HepG2 (cell line): ENCODE measurements around the gene SLC28A1. TPM values are rescaled to one million over a fixed set of nuclear protein-coding genes. Genes with fewer than 3 reads are reported as not detected.

Experiments
- CENPT ChIP-seq: sonication (generic); formaldehyde crosslinking; IDR thresholded peaks from 2 replicates; pipeline ENCODE4 v1.8.0; 2022; ENCODE audit warnings: low read depth, mild to moderate bottlenecking, moderate library complexity, missing genetic modification reagents
- HDAC6 ChIP-seq: fragments of 200-600 bp; sonication (generic); IDR thresholded peaks from 2 replicates; pipeline ENCODE4 v1.7.0; 2017; ENCODE audit warnings: mild to moderate bottlenecking, antibody characterized with exemption, low read length, low read depth
- IRX3 ChIP-seq: sonication (generic); formaldehyde crosslinking; IDR thresholded peaks from 2 replicates; pipeline ENCODE4 v1.8.1; 2023; ENCODE audit warnings: mild to moderate bottlenecking, low read depth, missing genetic modification reagents, borderline replicate concordance
- KLF9 ChIP-seq: IDR thresholded peaks from 2 replicates; pipeline ENCODE4 v1.6.1; 2016; ENCODE audit warnings: low read depth
- MATR3 ChIP-seq: sonication (generic); formaldehyde crosslinking; IDR thresholded peaks from 2 replicates; pipeline ENCODE4 v1.4.0; 2020; ENCODE audit warnings: missing genetic modification reagents
- NFRKB ChIP-seq: fragments of 450-650 bp; IDR thresholded peaks from 2 replicates; pipeline ENCODE4 v1.6.1; 2017
- POLR2AphosphoS5 ChIP-seq: IDR thresholded peaks from 2 replicates; pipeline ENCODE4 v1.6.1; 2012; ENCODE audit warnings: low read depth, low read length
- PREB ChIP-seq: sonication (generic); formaldehyde crosslinking; IDR thresholded peaks from 2 replicates; pipeline ENCODE4 v1.4.0; 2020; ENCODE audit warnings: missing genetic modification reagents
- PTBP1 ChIP-seq: fragments of 200-400 bp; formaldehyde crosslinking; IDR thresholded peaks from 2 replicates; pipeline ENCODE4 v1.6.1; 2018; ENCODE audit warnings: low read length, low read depth; ENCODE audit not compliant: poor library complexity, severe bottlenecking
- THRA ChIP-seq: sonication (generic); formaldehyde crosslinking; IDR thresholded peaks from 2 replicates; pipeline ENCODE4 v1.4.0; 2020; ENCODE audit warnings: missing genetic modification reagents, borderline replicate concordance
- TRAFD1 ChIP-seq: sonication (generic); formaldehyde crosslinking; IDR thresholded peaks from 2 replicates; pipeline ENCODE4 v1.5.1; 2020; ENCODE audit warnings: missing genetic modification reagents, mild to moderate bottlenecking, borderline replicate concordance
- ZBTB33 ChIP-seq: sonication (generic); formaldehyde crosslinking; IDR thresholded peaks from 2 replicates; pipeline ENCODE4 v1.4.0; 2020; ENCODE audit warnings: missing genetic modification reagents
- ZNF224 ChIP-seq: sonication (generic); formaldehyde crosslinking; IDR thresholded peaks from 2 replicates; pipeline ENCODE4 v1.5.0; 2020; ENCODE audit warnings: mild to moderate bottlenecking, missing genetic modification reagents
- ZNF281 ChIP-seq: sonication (generic); formaldehyde crosslinking; IDR thresholded peaks from 2 replicates; pipeline ENCODE4 v1.4.0; 2020; ENCODE audit warnings: missing genetic modification reagents, borderline replicate concordance
- ZNF331 ChIP-seq: sonication (generic); formaldehyde crosslinking; IDR thresholded peaks from 2 replicates; pipeline ENCODE4 v1.4.0; 2020; ENCODE audit warnings: missing genetic modification reagents
- ZNF432 ChIP-seq: sonication (generic); formaldehyde crosslinking; IDR thresholded peaks from 2 replicates; pipeline ENCODE4 v1.5.0; 2020; ENCODE audit warnings: missing genetic modification reagents, mild to moderate bottlenecking, borderline replicate concordance
- ZNF652 ChIP-seq: IDR thresholded peaks from 2 replicates; pipeline ENCODE4 v1.6.1; 2016; ENCODE audit warnings: low read depth, borderline replicate concordance
- ZNF7 ChIP-seq: IDR thresholded peaks from 2 replicates; pipeline ENCODE4 v1.6.1; 2016; ENCODE audit warnings: missing biosample characterization, missing genetic modification reagents
- ZNF720 ChIP-seq: sonication (generic); formaldehyde crosslinking; IDR thresholded peaks from 2 replicates; pipeline ENCODE4 v1.4.0; 2020; ENCODE audit warnings: missing genetic modification reagents
- ZNF746 ChIP-seq: sonication (generic); formaldehyde crosslinking; IDR thresholded peaks from 2 replicates; pipeline ENCODE4 v1.8.0; 2022; ENCODE audit warnings: mild to moderate bottlenecking, missing genetic modification reagents
- ZSCAN25 ChIP-seq: sonication (generic); formaldehyde crosslinking; IDR thresholded peaks from 2 replicates; pipeline ENCODE4 v1.8.0; 2022; ENCODE audit warnings: mild to moderate bottlenecking, missing genetic modification reagents
- ZSCAN31 ChIP-seq: sonication (generic); formaldehyde crosslinking; IDR thresholded peaks from 2 replicates; pipeline ENCODE4 v1.5.0; 2020; ENCODE audit warnings: low read depth, mild to moderate bottlenecking, missing genetic modification reagents
- polyA plus RNA-seq, 8 experiments: library from polyadenylated mRNA; depleted of rRNA in 3 of 8; stranded (reverse) in 7 of 8; unstranded in 1 of 8; fragments of >200 nt; fragmentation: Illumina TruSeq in 4 of 8; extraction: Trizol in 4 of 8; gene quantifications; 2 replicates each; pipeline versions ENCODE4 v1.2.1 to v1.2.3, GENCODE V29; 2011 to 2016; ENCODE audit warnings: low read depth in 4 of 8, missing spikeins in 1 of 8, mixed read lengths in 1 of 8; ENCODE audit not compliant: insufficient read depth in 1 of 8
- total RNA-seq, 5 experiments: library from RNA; depleted of rRNA; stranded (reverse); fragments of >200 nt; fragmentation: Illumina TruSeq; extraction: Trizol; gene quantifications; 2 replicates each; pipeline ENCODE4 v1.2.3, GENCODE V29; 2016; ENCODE audit warnings: low read depth in 1 of 5

Gene SLC28A1
- total and polyA plus RNA-seq, 2 of the 13 experiments (the other 11 are each of a cell fraction or from before 2014, with no cell fraction given), result 0.31 to 5.8 TPM

- TF ChIP-seq ZBTB33 (CRISPR knock-in tag) (0 out of 2 replicates have a peak, but pooled peaks have one; percentile 14), MATR3 (CRISPR knock-in tag) (no peak), ZNF331 (CRISPR knock-in tag) (peak; percentile 40; the same call in 1 of the 2 replicates), TRAFD1 (CRISPR knock-in tag) (no peak), ZSCAN31 (peak; percentile 89), POLR2AphosphoS5 (peak; percentile 55), ZSCAN25 (CRISPR knock-in tag) (no peak), ZNF432 (no peak), ZNF720 (no peak), PTBP1 (no peak), ZNF281 (CRISPR knock-in tag) (no peak; the same call in 1 of the 2 replicates), IRX3 (CRISPR knock-in tag) (no peak), THRA (CRISPR knock-in tag) (peak; percentile 74), NFRKB (no peak), PREB (no peak), ZNF7 (CRISPR knock-in tag) (no peak), KLF9 (CRISPR knock-in tag) (no peak), CENPT (CRISPR knock-in tag) (peak; percentile 39; the same call in 1 of the 2 replicates), ZNF746 (peak; percentile 75; the same call in 1 of the 2 replicates), HDAC6 (no peak), ZNF224 (CRISPR knock-in tag) (no peak), ZNF652 (CRISPR knock-in tag) (no peak)
Measured at GRCh38 chr15:84981054-84981710, 96.7 kb downstream of the SLC28A1 start (continued).
